Measurements from ENCODE around the gene SLC1A2. TPM values are rescaled to one million over a fixed set of nuclear protein-coding genes. Genes with fewer than 3 reads are reported as not detected.

SLC1A2 gene
- total and polyA plus RNA-seq, 8 donors: 0.89 to 31.8 (median 18.9) TPM

GRCh38 chr11:35287344-35287890 is 131.9 kb downstream of the SLC1A2 start:
- TF ChIP-seq, protein P1, sequence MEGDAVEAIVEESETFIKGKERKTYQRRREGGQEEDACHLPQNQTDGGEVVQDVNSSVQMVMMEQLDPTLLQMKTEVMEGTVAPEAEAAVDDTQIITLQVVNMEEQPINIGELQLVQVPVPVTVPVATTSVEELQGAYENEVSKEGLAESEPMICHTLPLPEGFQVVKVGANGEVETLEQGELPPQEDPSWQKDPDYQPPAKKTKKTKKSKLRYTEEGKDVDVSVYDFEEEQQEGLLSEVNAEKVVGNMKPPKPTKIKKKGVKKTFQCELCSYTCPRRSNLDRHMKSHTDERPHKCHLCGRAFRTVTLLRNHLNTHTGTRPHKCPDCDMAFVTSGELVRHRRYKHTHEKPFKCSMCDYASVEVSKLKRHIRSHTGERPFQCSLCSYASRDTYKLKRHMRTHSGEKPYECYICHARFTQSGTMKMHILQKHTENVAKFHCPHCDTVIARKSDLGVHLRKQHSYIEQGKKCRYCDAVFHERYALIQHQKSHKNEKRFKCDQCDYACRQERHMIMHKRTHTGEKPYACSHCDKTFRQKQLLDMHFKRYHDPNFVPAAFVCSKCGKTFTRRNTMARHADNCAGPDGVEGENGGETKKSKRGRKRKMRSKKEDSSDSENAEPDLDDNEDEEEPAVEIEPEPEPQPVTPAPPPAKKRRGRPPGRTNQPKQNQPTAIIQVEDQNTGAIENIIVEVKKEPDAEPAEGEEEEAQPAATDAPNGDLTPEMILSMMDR (IDR thresholded peaks at IDR 0.05): no peak
- Histone ChIP-seq H3K36me3 (no peaks in the 10 kb centered on the region), H3K4me3 (no peak overlapping the region), H3K9me3 (no peaks in the 10 kb centered on the region), H3K4me1 (peaks cover 3 to 7% of the 10 kb centered on the region in 2 donors), H3K27ac (no peak overlapping the region), H3K27me3 (no peaks in the 10 kb centered on the region)
- DNase-seq (no peak), ATAC-seq (no peak)
- intact Hi-C loops (cut with DNase I): no loop called here

DNA sequence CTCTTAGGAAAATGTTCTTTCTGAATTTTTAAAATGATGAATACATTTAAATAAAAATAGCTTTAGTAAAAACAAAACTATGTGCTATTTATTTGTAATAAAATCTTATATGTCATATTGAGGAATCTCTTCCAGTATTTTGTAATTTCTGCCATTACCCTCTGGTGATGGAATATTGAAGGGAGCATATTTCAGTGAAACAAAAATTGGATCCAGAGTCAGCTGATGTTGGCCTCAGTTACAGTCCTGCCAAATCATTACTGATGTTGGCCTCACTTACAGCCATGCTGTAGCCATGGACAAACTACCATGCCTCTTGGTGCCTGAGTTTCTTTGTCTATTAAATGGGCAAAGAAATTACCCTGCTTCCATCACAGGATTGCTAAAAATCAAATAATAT is 133.2 kb downstream of the SLC1A2 start:
- Histone ChIP-seq H3K27ac (no peak overlapping the region), H3K4me3 (no peak overlapping the region), H3K9me3 (no peaks in the 10 kb centered on the region), H3K36me3 (no peaks in the 10 kb centered on the region), H3K4me1 (peaks cover 7 to 12% of the 10 kb centered on the region in 2 donors), H3K27me3 (no peaks in the 10 kb centered on the region)
- TF ChIP-seq, protein P1 (IDR thresholded peaks at IDR 0.05): no peak
- intact Hi-C loops (cut with DNase I): no loop called here
- no peak for DNase-seq
- no peak for ATAC-seq

DNA sequence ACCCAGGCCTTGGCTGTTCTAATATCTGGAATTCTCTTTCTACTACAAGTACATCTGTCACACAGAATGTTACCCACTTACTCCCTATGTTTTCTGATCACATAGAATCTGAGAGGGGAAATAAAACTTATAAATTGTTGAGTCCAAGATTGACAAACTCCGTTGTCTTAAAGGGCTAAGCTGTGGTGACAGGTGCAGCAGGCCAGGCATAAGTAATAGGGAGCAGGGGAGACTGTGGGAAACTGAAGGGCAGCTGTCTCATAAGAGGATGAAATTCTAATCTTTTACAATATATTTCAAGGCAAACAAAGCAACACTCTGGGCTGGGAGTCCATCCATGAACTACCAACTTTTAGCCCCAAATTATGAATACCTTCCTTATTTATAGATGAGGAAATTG is 133.9 kb downstream of the SLC1A2 start:
- ATAC-seq: no peak
- Histone ChIP-seq H3K36me3 (no peaks in the 10 kb centered on the region), H3K4me1 (peaks cover 5 to 12% of the 10 kb centered on the region in 2 donors), H3K27ac (no peak overlapping the region), H3K4me3 (no peak overlapping the region), H3K27me3 (no peaks in the 10 kb centered on the region), H3K9me3 (no peaks in the 10 kb centered on the region)
- DNase-seq: no peak
- intact Hi-C loops (cut with DNase I): no loop called here
- TF ChIP-seq, protein P1 (IDR thresholded peaks at IDR 0.05): no peak

- peak; percentile 65 for ATAC-seq
- no peak overlapping the region for H3K4me3 ChIP-seq
- no peaks in the 10 kb centered on the region for H3K27me3 ChIP-seq
- H3K27ac ChIP-seq: no peak overlapping the region
- no peaks in the 10 kb centered on the region for H3K36me3 ChIP-seq
- TF ChIP-seq, protein P1 (IDR thresholded peaks at IDR 0.05): no peak
- no peak for DNase-seq
- intact Hi-C loops (cut with DNase I): no loop called here
- H3K4me1 ChIP-seq: peaks cover 0 to 12% of the 10 kb centered on the region in 2 donors
- no peaks in the 10 kb centered on the region for H3K9me3 ChIP-seq
These were observed 137.0 kb downstream of the SLC1A2 start for GRCh38 chr11:35282221-35282882.

GRCh38 chr11:35281169-35281688 is 138.1 kb downstream of the SLC1A2 start:
- Histone ChIP-seq H3K36me3 (no peaks in the 10 kb centered on the region), H3K27ac (no peak overlapping the region), H3K4me1 (peaks cover 0 to 13% of the 10 kb centered on the region in 2 donors), H3K4me3 (no peak overlapping the region), H3K27me3 (no peaks in the 10 kb centered on the region), H3K9me3 (no peaks in the 10 kb centered on the region)
- TF ChIP-seq, protein P1 (IDR thresholded peaks at IDR 0.05): no peak
- ATAC-seq (no peak), DNase-seq (no peak)
- intact Hi-C loops (cut with DNase I): no loop called here
